NCI-H2081 (cell line): Measurements from ENCODE around the gene ACBD6.

Source experiments
- DNase-seq, 2 experiments: peaks; one replicate each; lab custom pipeline; 2025; lab: John Stamatoyannopoulos, UW

The ACBD6 gene

DNA sequence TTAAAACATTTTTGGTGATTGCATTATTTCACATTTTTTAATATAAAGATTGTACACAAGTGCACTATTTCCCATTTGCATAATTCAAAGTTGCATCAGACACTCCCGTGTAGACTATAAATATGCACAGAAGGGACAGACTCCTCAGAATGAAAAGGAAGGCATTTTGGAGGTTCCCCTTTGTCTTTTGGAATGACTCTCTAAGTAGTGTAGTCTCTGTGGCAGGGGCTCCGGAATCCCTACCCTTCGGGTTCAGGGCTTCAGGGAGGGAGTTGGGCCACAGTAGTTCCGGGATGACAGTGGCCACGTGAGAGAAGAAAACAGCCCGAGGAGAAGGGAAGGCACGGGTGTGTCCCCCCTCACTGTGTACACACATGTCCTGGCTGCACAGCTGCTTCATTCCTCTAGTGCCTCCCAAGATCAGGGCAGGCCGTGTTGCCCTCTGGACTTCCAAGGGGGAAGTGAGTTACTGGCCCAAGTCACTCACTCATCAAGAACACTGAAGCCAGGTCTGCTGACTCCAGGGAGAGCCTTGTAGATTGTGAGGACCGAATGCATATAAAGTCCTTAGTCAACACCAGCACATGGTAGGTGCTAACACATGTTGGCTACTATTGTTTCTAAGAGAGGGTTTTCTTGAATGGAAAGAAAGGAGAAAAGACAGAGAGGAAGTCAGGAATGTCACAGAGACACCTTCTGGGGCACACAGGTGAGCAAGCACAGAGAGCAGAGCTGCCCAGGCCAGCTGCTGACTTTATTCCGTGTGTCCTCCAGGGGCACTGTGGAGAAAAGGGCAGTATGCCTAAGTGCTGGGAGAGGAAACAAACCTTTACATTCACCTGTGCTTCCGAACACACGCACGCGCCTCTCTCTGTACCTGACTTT, 232.5 kb downstream of the ACBD6 start:
- DNase-seq, result no peak

DNA sequence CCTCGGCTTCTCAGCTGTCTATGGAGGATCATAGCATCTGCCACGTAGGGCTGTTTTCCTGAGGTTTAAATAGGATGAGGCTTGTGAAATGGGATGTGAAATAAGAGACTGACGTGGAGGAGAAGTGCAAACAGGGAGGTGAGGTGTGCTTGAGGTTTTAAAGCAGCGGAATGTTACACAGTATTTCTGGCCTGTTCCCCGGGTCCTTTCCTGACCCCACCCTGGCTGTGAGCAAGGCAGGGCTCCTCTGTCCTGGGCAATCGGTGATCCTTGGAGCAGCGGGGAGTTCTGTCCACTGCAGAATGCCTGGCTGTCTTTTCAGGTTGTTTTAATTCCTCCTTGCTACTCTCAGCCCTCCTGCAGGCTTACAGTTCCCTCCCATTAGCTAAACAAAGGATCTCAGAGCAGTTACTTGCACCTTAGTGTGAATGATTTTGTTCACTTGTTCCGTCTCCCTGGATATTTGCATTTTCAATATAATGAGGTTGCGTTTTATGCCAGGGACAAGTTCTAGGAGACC, 233.8 kb downstream of the ACBD6 start:
- DNase-seq, result no peak

DNA sequence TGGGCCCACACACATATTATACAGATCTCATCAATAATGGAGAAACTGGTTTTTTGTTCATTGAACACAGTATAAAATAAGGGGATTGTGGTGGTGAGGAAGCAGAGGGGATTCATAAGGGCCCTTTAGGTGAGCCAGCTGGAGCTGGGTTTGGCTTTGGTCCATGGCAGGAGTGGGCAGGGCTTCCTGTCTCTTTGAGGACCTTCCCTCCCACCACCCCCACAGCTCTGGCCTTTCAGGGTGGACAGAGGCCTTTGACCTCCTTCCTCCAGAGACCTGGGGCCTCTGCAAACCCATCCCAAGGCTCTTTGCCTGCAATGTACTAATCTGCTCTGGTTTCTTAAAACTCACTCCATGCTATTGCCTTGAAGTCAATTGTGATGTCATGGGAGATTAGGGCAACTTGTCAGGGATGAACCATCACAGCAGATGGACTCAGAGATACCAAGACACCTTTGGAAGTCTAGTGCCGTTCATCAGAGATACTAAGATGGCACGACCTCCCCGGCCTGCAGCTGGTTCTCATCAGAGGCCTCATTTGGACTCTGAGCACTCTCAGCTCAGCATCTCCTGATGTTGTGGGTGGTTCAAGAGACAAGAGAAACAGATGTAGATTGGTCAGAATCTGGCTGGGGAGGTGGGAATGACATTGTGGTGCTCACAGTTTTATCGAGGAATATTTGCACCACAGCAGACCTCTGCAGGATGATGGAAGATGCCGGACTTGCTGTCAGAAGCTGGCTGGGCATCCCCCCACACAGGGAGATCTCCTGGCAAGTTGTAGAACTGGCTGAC, 234.4 kb downstream of the ACBD6 start:
- DNase-seq, result no peak

DNA sequence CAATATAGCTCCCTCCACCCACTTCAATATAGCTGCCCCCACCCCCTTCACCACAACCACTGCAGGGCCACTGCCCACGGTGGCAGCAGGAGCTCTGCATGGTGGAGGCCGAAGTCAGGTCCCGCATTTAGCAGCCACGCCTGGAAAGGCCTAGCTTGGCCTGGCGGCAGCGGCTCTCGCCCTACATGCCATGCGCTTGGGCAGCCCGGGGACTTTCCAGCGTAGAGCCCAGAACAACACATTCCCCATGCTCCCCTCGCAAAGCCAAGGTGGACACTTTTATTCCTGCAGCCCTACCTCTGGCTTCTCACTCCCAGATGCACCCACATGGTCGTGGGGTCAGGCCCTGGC, 235.2 kb downstream of the ACBD6 start:
- DNase-seq, result no peak

DNA sequence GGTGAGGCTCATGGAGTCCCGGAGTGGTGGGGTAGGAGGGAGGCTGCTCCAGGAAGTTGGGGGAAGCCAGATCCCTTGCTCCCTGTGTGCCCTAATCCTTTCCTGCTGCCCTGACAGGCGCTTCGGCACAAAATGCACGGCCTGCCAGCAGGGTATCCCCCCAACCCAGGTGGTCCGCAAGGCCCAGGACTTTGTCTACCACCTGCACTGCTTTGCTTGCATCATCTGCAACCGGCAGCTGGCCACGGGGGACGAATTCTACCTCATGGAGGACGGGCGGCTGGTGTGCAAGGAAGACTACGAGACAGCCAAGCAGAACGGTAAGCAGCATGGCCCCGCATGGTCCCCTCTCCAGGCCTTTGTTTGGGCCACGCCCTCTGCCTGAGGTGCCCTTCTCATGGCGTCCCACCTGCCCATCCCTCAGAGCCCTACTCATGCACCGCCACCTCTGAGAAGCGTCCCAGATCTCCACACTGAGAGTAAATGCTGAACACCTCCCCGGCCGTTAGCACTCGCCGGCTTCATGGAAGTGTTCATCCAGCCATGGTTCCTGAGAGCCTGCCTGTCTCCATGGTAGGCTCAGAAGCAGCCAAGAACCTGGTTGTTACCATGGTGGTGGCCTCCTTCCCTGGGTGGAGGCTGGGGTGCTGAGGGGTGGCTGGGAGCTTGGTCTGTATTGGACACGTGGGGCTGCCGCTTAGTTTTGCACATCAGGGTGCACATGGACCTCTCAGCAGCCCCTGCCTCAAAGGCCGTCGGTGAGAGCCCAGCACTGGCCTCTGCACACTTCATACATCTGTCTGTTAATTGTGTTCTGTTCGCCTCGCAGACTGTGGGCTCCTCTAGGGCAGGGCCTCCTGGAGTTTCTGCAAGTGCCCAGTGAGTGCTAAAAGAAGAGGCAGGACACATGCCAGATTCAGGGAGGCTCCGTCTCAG, 235.8 kb downstream of the ACBD6 start:
- no peak for DNase-seq

DNA sequence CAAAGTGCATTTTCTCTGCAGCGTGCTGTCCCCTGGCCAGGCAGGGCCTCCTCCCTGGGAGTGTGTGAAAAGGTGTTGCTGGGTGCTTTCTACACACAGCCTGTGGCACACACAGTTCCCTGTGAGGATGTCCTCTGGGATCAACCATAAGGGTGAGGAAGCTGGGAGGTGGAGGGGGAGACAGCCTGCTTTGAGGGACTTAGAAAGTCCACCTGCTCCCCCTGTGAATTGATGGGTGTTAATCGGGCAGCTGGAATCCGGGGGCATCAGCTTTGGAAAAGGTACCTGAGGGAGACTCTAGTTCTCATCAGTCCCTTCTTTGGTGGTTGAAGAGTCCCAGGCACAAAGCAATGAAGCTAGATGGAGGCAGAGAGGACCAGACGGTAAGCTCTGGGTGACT, 236.5 kb downstream of the ACBD6 start:
- no peak for DNase-seq

DNA sequence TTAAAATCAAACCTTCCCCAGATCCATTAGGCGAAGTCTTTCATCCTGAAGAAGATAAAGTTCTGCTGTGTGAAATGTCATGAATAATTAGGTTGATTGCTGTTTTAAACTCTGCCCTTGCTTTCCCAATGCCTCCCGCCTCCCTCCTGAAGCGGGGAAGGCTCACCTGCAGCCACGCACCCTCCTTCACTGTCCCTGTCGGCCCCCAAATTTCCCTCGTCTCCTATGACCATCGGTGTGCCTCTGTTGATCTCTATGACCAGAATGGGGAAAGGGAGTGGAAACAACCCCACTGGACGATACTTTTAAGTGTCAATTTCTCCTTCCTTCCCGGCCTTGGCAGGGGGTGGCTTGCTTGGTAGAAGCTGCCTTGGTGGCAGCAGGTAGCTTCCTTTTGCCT, 237.2 kb downstream of the ACBD6 start:
- DNase-seq, result no peak

DNA sequence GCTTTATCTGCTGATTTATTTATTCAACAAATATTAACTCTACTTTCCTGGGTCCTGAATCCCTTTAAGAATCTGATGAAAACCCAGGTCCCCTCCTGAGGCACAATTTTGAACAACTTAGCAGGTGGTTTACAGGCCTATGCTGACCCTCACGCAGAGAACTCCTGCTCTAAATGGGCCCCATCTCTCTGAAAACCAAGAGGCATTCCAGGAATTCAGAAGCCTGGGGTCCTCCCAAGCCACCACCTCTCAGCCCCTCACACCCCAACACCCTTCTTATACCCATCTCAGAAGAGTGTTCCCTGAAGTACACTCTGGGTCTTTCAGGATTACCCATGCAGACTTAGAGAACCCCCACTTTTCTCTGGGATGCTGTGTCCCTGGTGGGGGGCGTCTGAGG, 237.8 kb downstream of the ACBD6 start:
- no peak for DNase-seq

DNA sequence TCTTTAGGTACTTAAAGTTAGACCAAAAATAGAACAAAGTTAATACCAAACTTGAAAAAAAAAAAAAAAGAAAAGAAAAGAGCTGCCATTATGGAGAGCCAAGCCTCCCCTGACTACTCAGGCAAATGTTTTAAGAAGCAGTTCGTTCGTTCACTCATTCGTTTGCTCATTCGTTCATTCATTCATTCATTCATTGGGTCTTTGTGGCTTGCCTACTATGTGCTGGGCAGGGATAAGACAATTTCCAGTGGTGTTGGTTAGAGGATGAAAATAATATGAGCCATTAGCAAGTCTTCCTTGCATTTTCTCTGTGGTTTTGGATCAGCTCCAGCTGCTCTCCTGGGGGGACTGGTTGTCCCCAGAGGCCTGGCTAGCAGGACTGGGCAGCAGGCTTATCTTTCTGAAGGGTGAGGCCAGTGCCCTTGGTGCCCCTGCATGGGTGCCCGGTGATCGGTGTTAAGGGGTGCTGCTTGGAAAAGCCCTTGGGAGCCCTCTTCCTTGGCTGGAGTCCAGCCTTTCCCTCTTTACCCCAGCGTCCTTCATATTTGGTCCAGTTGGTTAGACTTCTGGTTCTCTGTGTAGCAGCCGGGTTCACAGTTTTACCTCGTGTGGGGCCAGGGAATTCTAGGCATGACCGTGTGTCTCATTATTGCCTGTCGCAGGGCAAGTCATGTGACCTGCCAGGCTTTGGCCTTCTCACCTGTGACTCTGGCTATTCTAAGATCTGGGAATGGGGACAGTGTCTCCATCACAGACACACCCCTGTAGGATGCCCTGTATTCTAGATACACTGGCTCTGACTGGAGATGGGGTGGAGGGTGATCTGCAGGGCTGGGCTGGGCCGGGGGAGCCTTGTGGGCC, 239.5 kb downstream of the ACBD6 start:
- no peak for DNase-seq

DNA sequence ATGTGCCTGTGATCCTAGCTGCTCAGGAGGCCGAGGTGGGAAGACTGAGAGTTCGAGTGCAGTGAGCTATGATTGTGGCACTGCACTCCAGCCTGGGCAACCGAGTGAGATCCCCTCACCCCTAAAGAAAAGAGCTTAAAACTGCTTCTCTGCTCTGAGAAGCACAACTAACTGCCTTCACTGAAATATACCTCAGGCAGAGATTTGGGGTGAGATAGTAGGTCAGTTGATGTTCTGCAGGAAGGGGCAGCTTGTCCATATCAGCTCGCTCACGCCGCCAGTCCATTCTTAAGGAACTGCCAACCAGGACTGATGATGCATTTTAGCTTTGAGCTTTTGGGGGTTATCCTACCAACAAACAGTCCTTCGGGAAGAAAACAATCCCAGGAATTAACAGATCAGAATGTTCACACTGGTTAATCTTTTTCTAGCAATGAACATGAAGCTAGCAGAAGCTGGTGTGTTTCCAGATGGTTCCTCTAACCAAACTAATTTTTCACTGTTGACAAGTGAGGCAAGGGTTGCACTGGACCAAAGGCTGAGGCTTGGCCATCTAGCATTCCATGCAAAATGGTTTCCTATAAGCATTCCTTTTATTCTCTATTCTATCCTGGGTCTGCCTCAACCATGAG, 240.7 kb downstream of the ACBD6 start:
- DNase-seq, result no peak

DNA sequence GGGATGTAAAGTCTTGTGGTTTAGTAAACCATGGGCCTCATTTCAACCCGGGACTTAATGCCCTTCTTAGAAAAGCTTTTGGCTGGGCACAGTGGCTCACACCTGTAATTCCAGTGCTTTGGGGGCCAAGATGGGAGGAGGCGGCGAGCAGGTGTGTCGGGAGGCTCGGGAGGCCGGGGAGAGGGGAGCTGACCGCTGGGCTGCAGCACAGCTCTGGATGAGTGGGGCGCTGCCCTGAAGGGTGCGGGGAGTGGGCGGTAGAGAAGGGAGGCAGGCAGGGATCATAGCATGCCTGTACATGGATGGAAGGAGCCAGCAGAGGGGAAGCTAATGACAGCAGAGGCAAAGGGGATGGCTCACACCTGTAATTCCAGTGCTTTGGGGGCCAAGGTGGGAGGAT, 241.3 kb downstream of the ACBD6 start:
- no peak for DNase-seq

DNA sequence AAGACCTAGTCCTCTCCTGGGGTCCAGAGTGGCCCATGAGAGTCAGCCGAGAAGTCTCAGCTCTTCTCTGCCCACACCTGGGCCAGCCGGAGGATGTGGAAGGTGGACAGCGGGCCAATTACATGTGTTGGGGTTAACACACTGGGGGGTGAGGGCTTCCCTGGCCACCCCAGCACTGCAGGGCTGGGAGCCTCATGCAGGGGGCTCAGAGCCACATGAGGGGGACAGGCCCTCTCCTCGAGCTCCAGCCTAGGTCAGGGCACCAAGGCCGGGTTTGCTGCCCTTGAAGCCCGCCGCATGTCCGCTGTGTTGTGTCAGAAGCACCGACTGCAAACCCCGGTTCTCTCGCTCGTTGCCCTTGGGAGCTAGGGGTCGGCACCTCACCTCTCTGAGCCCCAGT, 241.8 kb downstream of the ACBD6 start:
- DNase-seq, result no peak

DNA sequence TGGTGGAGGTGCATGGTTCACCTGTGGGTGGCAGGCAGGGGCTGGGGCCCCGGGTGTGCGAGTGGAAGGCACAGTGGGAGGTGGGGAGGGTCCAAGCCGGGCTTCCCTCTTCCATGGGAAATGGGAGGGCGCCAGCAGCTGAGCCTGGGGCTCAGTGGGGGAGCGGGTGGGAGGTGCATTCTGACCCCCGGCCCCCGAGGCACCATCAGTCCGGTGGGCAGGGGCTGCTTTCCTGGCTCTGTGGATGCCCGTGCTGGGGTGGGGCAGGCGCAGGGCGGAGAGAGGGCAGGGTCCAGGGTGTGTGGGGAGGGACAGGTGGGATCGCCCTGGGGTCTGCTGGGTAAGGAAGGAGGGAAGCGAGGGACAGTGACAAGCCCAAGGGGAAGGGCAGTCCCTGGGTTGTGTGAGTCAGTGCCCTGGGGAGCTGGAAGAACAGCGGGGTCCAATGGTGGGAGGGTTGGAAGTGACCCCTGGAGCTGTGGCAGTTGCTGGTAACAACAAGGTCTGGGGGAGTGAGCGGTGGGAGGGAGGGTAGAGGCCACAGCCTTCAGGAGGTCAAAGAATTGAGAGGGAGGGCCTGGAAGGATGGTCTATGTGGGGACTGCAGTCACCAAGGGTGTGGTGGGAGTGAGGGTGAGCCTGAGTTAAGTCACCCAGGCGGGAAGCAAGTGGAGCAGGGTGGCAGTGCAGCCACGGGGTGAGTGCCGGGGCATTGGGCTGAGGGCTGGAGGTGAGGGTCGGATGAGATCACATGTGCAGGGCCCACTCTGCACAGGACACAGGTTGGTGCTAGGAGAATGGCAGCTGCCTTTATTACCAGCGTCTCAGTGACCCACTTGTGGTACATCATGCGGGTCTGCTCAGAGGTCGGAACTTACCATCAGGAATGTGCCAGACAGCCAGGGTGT, 242.7 kb downstream of the ACBD6 start:
- no peak for DNase-seq

DNA sequence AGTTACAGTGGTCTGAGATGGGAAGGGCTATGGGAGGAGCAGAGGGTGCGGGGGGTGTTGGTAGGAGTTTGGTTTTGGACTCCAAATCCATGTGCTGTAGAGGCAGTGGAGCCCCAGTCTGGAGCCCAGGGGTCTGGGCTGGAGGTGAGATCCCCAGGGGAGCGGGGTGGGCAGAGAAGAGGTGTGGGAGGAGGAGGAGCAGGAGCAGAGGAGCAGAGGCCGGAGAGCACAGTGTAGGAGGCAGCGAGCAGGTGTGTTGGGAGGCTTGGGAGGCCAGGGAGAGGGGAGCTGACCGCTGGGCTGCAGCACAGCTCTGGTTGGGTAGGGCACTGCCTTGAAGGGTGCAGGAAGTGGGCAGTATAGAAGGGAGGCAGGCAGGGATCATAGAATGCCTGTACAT, 243.4 kb downstream of the ACBD6 start:
- DNase-seq, result no peak

DNA sequence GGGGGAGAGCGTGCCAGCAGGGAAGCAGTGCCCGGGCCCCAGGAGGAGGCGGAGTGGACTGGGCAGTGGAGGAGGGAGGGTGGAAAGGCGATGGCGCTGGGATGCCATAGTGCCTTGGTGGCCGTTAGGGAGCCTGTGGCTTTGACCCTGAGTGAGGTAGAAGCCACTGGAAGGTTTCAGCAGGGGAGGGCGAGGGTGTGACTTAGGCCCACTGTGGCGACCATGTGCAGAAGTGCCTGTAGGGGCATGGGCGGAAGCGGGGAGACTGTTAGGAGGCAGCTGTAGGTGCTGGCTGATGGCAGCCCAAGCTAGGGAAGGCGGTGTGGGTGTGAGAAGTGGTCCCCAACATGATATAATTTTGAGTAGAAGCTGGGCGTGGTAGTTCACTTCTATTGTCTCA, 244.1 kb downstream of the ACBD6 start:
- DNase-seq, result no peak

DNA sequence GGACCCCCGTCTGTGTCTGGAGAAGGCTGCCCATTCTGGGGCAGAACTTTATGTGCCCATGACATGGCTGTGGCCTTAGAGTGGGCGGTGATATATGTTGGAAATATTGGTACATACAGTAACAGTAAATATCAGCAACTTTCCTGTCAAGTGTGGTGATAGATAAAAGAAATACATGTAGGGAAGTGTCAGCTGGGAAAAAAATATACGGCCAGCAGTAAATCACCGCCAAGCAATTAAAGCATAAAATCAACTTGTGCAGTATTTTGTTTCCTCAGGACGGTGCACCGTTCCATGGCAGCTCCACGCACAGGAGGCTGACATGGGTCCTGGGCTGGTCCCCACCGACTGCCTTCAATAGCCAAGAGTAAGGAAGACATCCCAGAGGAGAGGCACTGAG, 244.9 kb downstream of the ACBD6 start:
- no peak for DNase-seq

DNA sequence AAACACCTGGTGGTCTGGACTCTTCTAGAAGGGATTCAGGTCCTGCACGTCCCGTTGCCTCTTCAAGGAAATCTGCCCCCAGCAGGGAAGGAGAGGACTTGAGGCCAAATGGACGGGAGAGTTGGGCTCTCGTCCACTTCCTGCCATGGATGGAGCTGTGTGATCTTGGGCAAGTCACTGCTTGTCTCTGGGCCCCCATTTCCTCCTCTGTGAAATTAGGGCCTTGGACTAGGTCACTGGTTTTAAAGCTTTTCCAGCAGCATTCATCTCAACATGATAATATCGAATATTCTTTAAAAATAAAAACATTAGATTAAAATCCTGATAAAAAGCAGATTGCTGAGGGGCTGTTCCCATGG, 245.4 kb downstream of the ACBD6 start:
- no peak for DNase-seq

DNA sequence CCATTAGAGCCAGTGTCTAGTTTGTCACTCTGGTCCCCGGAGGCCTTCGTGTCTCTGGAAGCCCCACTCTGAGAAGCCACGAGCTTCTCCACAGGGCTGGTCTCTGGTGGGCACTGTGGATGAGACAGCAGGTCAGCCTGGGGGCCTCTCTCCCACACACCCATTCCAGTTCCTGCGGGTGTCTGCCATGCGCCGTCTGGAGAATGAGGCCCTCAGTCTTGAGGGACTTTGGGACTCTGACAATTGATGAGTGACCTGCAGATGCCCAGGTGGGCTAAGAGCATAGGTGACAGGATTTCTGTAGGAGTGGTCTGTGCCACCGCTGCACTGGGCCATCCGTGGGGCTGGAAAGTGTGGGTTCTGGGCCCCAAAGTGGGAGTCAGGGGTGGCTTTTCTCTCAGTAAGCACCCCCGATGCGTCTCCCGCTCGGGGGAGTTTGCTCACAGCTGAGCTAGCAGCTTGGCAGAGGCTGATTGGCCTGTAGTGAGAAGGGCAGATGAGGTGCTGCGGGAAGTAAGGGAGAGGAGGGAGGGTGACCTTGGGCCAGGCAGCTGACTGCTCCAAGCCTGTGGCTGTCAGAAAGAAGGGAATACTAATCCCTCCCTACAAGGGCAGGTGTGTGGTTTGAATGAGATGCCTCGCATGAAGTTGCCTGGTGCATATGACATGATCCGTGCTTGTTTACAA, 245.9 kb downstream of the ACBD6 start:
- DNase-seq, result no peak
